IPS-20b (cell line): ENCODE results near the gene ATP7B.
"Not testable (repeated sequence)": the region's sequence is repeated elsewhere in the genome, so short reads cannot be mapped to it uniquely, and the experiment has no call there.

ENCODE experiments used
- H3K27ac ChIP-seq: one replicate; pipeline ENCODE4 v1.5.1; 2013; ENCODE audit warnings: low read length
- H3K27me3 ChIP-seq: 2 replicates; pipeline ENCODE4 v1.6.1; 2013; ENCODE audit warnings: mild to moderate bottlenecking, low read length, inconsistent platforms; ENCODE audit not compliant: insufficient read depth
- H3K36me3 ChIP-seq: 2 replicates; pipeline ENCODE4 v1.6.1; 2013; ENCODE audit warnings: low read depth, mild to moderate bottlenecking, inconsistent platforms, low read length, moderate library complexity; ENCODE audit not compliant: insufficient read depth
- H3K4me1 ChIP-seq: 2 replicates; pipeline ENCODE4 v1.6.1; 2013; ENCODE audit warnings: mild to moderate bottlenecking, control low read depth, inconsistent platforms, low read length, moderate library complexity; ENCODE audit not compliant: insufficient read depth
- H3K4me3 ChIP-seq: 2 replicates; pipeline ENCODE4 v1.5.1; 2013; ENCODE audit warnings: mild to moderate bottlenecking, low read length, inconsistent platforms
- H3K9ac ChIP-seq: 2 replicates; pipeline ENCODE4 v1.6.1; 2013; ENCODE audit warnings: low read depth, mild to moderate bottlenecking, inconsistent platforms, low read length, moderate library complexity
- H3K9me3 ChIP-seq: 2 replicates; pipeline ENCODE4 v1.6.1; 2013; ENCODE audit warnings: mild to moderate bottlenecking, low read depth, low read length, inconsistent platforms; ENCODE audit not compliant: insufficient read depth

Gene ATP7B

DNA sequence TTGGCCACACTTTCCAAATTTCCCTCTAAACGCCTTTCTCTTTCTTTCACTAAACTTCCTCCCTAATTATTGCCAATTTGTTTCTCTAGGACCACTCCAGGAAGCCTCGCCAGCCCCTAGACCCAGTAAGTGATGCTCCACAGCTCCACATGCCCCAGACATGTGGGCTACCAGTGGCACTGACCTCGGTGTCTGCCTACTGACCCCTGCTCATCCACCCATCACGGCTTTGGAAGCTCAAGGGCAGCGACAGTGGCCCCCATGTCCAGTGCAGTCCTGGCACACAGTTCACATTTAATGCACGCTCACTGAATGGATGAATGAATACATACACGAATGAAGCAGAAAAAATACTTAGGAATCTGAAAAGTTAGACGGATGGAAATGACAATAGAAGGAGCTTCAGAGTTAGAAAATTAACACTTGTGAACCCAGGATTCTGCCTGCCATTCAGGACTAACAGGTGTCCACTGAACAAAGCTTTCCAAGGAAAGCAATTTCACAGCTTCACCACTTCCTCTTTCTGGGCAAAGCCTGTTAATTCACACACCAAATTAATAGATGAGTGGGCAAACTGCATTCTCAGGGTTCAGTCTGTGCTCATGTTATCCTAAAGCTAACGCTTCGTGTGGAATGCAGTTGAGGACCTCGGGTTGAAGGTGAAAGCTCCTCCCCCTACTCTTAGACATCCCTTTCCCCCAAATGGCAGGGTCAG lies 98.6 kb downstream of the ATP7B start:
- no peaks in the 10 kb centered on the region for H3K36me3 ChIP-seq
- H3K9me3 ChIP-seq: no peaks in the 10 kb centered on the region
- H3K4me1 ChIP-seq: no peaks in the 10 kb centered on the region
- no peak overlapping the region for H3K27ac ChIP-seq
- H3K9ac ChIP-seq: no peak overlapping the region
- H3K27me3 ChIP-seq: no peaks in the 10 kb centered on the region
- H3K4me3 ChIP-seq: no peak overlapping the region

DNA sequence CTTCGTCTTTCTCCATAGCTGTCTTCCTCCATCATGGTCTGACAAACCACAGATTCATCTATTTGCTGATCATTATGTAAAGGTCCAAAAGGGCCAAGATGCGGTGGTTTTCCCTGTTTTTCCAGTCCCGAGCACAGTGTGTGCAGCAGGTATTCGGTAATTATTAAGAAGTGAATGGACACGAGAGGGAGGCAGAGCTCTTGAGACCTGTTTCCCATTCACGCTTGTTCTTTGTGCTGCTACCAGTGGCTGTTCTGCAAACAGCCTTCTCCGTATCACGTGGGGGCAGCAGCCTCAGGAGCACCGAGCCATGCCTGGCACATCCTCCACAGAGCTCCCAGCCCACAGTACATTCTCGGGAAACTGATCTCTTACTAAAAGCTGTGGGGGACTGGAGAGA lies 99.2 kb downstream of the ATP7B start:
- H3K9me3 ChIP-seq: no peaks in the 10 kb centered on the region
- no peak overlapping the region for H3K27ac ChIP-seq
- no peak overlapping the region for H3K9ac ChIP-seq
- no peak overlapping the region for H3K4me3 ChIP-seq
- no peaks in the 10 kb centered on the region for H3K36me3 ChIP-seq
- H3K4me1 ChIP-seq: no peaks in the 10 kb centered on the region
- no peaks in the 10 kb centered on the region for H3K27me3 ChIP-seq

DNA sequence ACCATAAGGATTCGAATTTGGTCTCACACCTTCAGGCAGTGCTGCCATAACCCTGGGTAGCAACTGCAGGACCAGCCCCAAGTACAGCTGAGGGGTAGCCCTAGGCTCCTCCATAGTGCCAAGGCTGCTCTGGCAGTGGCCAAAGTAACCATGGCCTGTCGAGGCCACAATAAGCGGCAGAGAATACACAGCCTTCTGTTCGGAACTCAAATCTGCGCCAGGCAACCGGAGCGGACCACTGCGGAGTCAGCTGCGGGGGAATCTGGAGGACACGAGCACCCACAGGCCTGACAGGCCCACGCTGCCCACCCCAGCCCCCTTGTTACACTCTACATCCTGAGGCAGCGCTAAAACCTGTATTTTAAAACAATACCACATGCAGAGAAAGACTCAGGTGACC lies 100.7 kb downstream of the ATP7B start:
- Histone ChIP-seq H3K27ac (no peak overlapping the region), H3K4me1 (peaks cover 2% of the 10 kb centered on the region; the same call in 1 of the 2 replicates), H3K36me3 (no peaks in the 10 kb centered on the region), H3K9me3 (no peaks in the 10 kb centered on the region), H3K9ac (no peak overlapping the region), H3K27me3 (no peaks in the 10 kb centered on the region), H3K4me3 (no peak overlapping the region)

DNA sequence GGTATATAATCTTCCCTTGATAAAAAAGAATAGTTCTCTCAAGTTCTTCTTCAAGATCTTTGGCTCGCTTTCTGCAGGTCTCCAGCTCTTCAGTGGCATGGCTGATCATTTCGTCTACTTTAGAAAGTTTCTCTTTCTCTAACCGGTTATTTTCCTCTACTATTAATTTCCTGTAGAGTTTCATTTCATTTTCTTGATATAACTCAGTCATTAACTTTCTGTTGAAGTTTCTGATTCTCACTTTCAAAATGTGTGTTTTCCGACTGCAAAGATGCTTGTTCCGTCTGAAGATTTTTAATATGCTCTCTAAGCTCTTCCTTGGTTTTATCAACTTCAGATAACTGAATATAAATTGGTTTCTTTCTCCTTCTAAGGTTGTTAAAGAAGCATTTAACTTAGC lies 102.0 kb downstream of the ATP7B start:
- not testable (repeated sequence) for H3K9me3 ChIP-seq, H3K27ac ChIP-seq, H3K4me3 ChIP-seq, H3K36me3 ChIP-seq, H3K27me3 ChIP-seq, H3K4me1 ChIP-seq, H3K9ac ChIP-seq

DNA sequence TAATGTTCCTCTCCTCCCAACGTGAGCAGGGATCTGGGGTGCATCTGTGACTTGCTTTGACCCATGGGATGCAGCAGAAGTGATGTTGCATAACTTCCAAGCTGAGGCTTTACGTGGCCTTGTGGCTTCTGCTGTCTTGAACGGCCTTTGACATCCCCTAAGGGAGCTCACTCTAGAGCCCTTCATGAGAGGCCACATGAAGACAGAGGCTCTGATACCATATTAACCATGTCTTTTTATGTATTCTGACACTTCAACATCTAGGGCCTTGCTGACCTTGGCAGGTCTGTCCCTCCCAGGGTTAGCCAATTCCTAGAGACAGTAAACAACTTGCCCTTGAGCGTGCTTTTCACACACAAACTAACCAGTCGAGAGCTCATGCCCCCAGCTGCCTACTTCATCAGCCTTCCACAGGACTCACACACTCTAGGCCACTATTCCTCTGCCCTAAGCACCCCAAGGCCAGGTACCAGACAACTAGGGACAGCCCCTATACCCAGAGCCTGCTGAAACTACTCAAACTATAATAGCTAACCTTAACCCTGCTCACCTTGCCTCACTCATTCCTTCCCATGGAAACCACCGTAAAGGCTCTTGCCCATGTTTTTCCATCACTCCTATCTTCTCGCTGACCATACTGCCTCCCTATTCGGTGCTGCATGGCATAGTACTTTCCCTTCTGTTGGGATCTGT lies 104.1 kb downstream of the ATP7B start:
- Histone ChIP-seq H3K27me3 (no peaks in the 10 kb centered on the region), H3K9ac (no peak overlapping the region), H3K9me3 (no peaks in the 10 kb centered on the region), H3K36me3 (no peaks in the 10 kb centered on the region), H3K4me3 (no peak overlapping the region), H3K4me1 (peaks cover 2% of the 10 kb centered on the region; the same call in 1 of the 2 replicates), H3K27ac (no peak overlapping the region)

DNA sequence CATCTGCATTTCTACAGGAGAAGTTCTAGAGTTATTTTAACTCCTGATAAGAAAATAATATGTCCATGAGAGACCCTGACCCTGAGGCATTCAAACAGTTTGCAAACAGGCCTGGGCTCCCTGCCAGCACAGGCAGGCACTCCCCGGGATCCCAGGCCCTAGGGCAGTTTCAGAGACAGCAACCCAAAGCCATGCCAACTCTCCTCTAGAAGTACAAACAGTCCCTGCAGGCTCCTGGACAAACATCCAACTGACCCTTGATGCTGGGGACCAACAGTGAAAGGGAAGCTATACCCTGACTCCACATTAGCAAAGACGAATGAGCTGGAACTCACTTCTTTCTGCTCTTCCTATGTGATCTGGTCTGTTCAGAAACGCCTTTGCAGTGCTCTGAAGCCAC lies 104.7 kb downstream of the ATP7B start:
- H3K27me3 ChIP-seq: no peaks in the 10 kb centered on the region
- no peaks in the 10 kb centered on the region for H3K9me3 ChIP-seq
- H3K4me1 ChIP-seq: peaks cover 2% of the 10 kb centered on the region; the same call in 1 of the 2 replicates
- no peaks in the 10 kb centered on the region for H3K36me3 ChIP-seq
- no peak overlapping the region for H3K27ac ChIP-seq
- H3K4me3 ChIP-seq: no peak overlapping the region
- H3K9ac ChIP-seq: no peak overlapping the region

DNA sequence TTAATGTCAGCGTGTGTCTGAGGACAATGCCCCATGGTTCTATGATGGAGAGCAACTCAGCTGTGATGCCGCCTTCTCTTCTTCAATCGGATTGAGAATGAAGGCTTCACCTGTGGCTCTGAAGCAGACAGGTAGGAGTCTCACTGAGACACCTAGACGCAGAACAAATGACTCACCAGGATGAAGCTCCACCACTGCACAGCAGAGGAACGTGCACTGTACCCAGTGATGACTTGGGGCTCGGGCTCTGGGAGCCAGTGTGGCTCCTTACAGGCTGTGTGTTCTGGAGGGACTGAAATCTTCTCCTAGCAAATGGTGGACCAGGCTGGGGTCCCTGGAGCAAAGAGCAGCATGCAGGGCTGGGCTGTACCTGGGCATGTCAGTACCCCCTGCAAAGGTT lies 105.5 kb downstream of the ATP7B start:
- no peaks in the 10 kb centered on the region for H3K9me3 ChIP-seq
- H3K4me3 ChIP-seq: no peak overlapping the region
- no peak overlapping the region for H3K9ac ChIP-seq
- peaks cover 2% of the 10 kb centered on the region; the same call in 1 of the 2 replicates for H3K4me1 ChIP-seq
- H3K36me3 ChIP-seq: no peaks in the 10 kb centered on the region
- no peak overlapping the region for H3K27ac ChIP-seq
- no peaks in the 10 kb centered on the region for H3K27me3 ChIP-seq

DNA sequence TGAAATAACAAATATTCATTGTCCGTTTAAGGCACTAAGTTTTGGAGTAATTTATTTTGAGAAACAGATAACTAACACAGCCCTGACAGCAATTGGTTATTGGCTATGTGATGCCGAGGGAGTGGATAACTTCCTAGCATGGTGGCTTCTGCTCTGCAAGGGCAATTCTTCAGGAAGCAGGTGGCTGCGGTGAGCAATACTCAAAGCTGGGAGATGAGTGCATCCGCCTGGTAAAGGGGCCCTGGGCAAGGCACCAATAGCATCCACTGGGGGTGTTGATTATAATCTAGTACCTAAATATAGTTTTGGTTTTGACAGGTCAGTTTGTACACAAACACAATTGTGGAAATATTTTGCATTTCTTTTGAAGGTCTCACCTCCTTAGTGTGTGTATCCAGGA lies 108.5 kb downstream of the ATP7B start:
- H3K4me1 ChIP-seq: peaks cover 2% of the 10 kb centered on the region; the same call in 1 of the 2 replicates
- no peaks in the 10 kb centered on the region for H3K9me3 ChIP-seq
- no peak overlapping the region for H3K9ac ChIP-seq
- H3K36me3 ChIP-seq: no peaks in the 10 kb centered on the region
- H3K27me3 ChIP-seq: no peaks in the 10 kb centered on the region
- no peak overlapping the region for H3K4me3 ChIP-seq
- no peak overlapping the region for H3K27ac ChIP-seq

DNA sequence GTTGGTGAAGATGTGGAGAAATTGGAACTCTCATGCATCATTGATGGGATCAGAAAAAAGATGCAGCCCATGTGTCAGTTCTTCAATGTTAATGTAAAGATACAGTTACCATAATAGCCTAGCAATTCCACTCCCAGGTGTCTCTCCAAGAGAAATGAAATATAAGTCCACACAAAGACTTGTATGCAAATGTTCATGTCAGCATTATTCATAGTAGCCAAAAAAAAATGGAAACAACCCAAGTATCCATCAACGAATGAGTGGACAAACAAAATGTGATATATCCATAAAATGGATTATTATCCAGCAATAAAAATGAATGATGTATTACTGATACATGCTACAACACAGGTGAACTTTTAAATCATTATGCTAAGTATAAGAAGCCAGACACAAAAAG lies 110.8 kb downstream of the ATP7B start:
- Histone ChIP-seq H3K9me3 (no peaks in the 10 kb centered on the region), H3K4me3 (no peak overlapping the region), H3K4me1 (no peaks in the 10 kb centered on the region), H3K27ac (no peak overlapping the region), H3K36me3 (no peaks in the 10 kb centered on the region), H3K9ac (no peak overlapping the region), H3K27me3 (no peaks in the 10 kb centered on the region)

DNA sequence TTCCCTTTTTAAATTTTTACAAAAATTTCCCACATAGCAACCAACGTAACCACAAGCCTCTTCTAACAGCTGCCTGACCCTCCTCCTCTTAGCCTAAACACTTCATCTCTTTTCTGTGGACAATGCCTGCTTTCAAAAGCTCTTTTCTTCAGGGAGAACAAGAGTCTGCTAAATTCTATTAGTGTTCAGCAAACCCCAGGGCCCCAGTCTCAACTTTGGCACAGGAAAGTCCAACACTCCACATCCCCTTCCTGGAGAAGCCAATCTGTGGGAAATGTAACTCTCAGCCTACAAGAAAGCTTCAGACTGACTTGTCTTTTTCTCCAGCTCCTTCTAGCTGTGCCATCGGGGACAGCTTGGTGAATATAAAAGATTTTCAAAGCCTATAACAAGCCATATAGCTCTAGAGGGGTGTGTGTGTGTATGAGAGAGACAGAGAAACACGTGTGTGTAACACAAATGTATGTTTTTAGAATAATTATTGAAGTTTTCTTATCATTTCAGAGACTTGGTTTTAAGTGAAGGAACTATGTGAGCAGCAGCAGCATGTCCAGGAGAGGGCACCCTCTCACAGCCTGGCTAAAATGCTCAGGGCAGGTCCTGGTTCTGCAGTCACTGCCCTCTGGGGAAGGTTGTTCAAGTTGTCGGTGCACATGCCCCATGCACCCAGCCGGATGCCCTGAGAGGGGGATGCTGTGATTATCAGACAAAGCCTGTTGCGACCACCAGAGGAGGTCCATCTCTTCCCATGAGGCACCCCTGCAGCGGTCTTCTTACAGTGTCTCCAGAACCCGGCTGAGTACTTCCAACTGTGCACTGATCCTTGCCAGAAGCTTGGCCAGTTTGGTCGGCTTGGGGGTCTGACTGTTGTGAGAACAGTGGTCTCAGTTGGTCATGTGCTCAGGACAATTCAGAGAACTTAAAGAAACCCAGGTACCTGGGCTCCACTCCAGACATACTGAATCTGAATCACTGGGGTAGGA lies 115.1 kb downstream of the ATP7B start:
- Histone ChIP-seq H3K9me3 (no peaks in the 10 kb centered on the region), H3K4me3 (no peak overlapping the region), H3K4me1 (no peaks in the 10 kb centered on the region), H3K27me3 (no peaks in the 10 kb centered on the region), H3K36me3 (no peaks in the 10 kb centered on the region), H3K27ac (no peak overlapping the region), H3K9ac (no peak overlapping the region)

DNA sequence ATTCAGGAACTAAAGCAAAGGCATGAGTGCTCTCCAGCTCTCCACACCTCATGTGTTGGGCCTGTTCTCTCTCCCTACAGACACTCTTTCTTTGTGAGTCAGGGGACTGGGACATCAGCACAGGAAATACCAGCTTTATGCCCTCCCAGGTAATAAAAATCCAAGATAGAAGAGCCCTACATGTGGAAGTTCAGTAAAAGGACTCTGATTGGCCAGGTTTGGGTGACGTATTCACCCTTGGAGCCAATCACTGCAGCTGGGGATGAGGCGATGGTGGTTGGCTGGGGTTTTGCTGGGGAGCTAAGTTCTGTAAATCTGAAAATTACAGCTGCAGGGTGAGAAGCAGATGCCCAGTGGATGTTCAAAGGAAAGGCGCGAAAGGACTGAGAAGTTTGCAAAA lies 117.0 kb downstream of the ATP7B start:
- no peaks in the 10 kb centered on the region for H3K9me3 ChIP-seq
- H3K27me3 ChIP-seq: no peaks in the 10 kb centered on the region

More for the DNA sequence above, 117.0 kb downstream of the ATP7B start:
- Histone ChIP-seq H3K4me3 (no peak overlapping the region), H3K36me3 (no peaks in the 10 kb centered on the region), H3K9ac (no peak overlapping the region), H3K27ac (no peak overlapping the region), H3K4me1 (no peaks in the 10 kb centered on the region)
